H1 (cell line): Measurements from ENCODE around the gene TSHZ2. TPM values are rescaled to one million over a fixed set of nuclear protein-coding genes. Genes with fewer than 3 reads are reported as not detected.

Experiments
- CTCF ChIA-PET: fragments of 300-600 bp; sonication (Branson Sonifier 250); formaldehyde crosslinking; loops from one replicate; lab custom pipeline; 2021; ENCODE audit not compliant: partially characterized antibody; lab: Charles Lee
- POLR2A ChIA-PET: fragments of 300-600 bp; sonication (Branson Sonifier 250); formaldehyde crosslinking; loops from one replicate; lab custom pipeline; 2021; ENCODE audit warnings: inconsistent platforms; ENCODE audit not compliant: partially characterized antibody; lab: Charles Lee
- DNase-seq, 2 experiments: peaks; one replicate each; pipeline versions ENCODE4 v3.0.0 to v3.0.0-alpha.2; 2010 to 2022; ENCODE audit warnings: low spot score in 2 of 2, low read depth in 1 of 2, mixed read lengths in 1 of 2
- FAIRE-seq: peaks from 2 replicates; lab custom pipeline; 2011; peaks lifted over from hg19 to GRCh38; lab: Jason Lieb, UNC
- H2AFZ ChIP-seq: 2 replicates; pipeline ENCODE4 v1.8.1; 2012; ENCODE audit warnings: low read length, inconsistent platforms
- H2AK5ac ChIP-seq: 2 replicates; pipeline ENCODE4 v1.6.1; 2013; ENCODE audit warnings: low read depth, low read length
- H2BK120ac ChIP-seq: replicated peaks from 2 replicates; pipeline ENCODE3; 2013; ENCODE audit warnings: low read depth, low read length, inconsistent platforms
- H2BK12ac ChIP-seq: 2 replicates; pipeline ENCODE4 v1.6.1; 2013; ENCODE audit warnings: low read depth, low read length
- H2BK15ac ChIP-seq: 2 replicates; pipeline ENCODE4 v1.6.1; 2013; ENCODE audit warnings: low read length
- H2BK20ac ChIP-seq: 2 replicates; pipeline ENCODE4 v1.6.1; 2013; ENCODE audit warnings: low read length
- H2BK5ac ChIP-seq: 2 replicates; pipeline ENCODE4 v1.6.1; 2013; ENCODE audit warnings: low read depth, low read length
- H3K14ac ChIP-seq: 2 replicates; pipeline ENCODE4 v1.6.1; 2013; ENCODE audit warnings: inconsistent platforms; ENCODE audit not compliant: insufficient read length
- H3K18ac ChIP-seq: 2 replicates; pipeline ENCODE4 v1.6.1; 2013; ENCODE audit warnings: low read length; ENCODE audit errors: extremely low read depth
- H3K23ac ChIP-seq: 2 replicates; pipeline ENCODE4 v1.6.1; 2013; ENCODE audit warnings: inconsistent platforms; ENCODE audit not compliant: insufficient read length
- H3K23me2 ChIP-seq: 2 replicates; pipeline ENCODE4 v1.6.1; 2013; ENCODE audit warnings: low read depth, low read length
- H3K27ac ChIP-seq: 2 replicates; pipeline ENCODE4 v1.6.1; 2011; ENCODE audit warnings: low read depth, low read length, inconsistent platforms
- H3K27me3 ChIP-seq, 4 experiments: replicated peaks in 1 of 4; 1 replicate in 1 of 4; 2 replicates in 3 of 4; pipeline versions ENCODE4 v1.6.1 to v1.8.1; 2011 to 2013; ENCODE audit warnings: low read length in 3 of 4, mild to moderate bottlenecking in 3 of 4, inconsistent platforms in 2 of 4, mixed read lengths in 2 of 4, moderate library complexity in 1 of 4; ENCODE audit not compliant: control insufficient read depth in 3 of 4, insufficient read depth in 3 of 4; ENCODE audit errors: extremely low read depth in 1 of 4
- H3K36me3 ChIP-seq, 4 experiments: 2 replicates each; pipeline versions ENCODE4 v1.6.1 to v1.8.1; 2011 to 2013; ENCODE audit warnings: mild to moderate bottlenecking in 4 of 4, low read length in 3 of 4, moderate library complexity in 2 of 4, control low read depth in 1 of 4, inconsistent platforms in 1 of 4; ENCODE audit not compliant: insufficient read depth in 4 of 4, control insufficient read depth in 2 of 4
- H3K4ac ChIP-seq: replicated peaks from 2 replicates; pipeline ENCODE3; 2013; ENCODE audit warnings: low read length, low read depth, mixed read lengths, inconsistent platforms; ENCODE audit not compliant: insufficient read length
- H3K4me1 ChIP-seq, 4 experiments: replicated peaks in 1 of 4; 1 replicate in 1 of 4; 2 replicates in 3 of 4; pipeline versions ENCODE4 v1.6.1 to v1.8.1; 2011 to 2013; ENCODE audit warnings: low read length in 3 of 4, inconsistent platforms in 2 of 4, mixed read lengths in 1 of 4; ENCODE audit not compliant: insufficient read depth in 4 of 4, control insufficient read depth in 3 of 4
- H3K4me2 ChIP-seq, 2 experiments: 2 replicates each; pipeline versions ENCODE4 v1.6.1 to v1.8.1; 2011 to 2013; ENCODE audit warnings: low read depth in 2 of 2, low read length in 2 of 2, control low read depth in 1 of 2, inconsistent platforms in 1 of 2, mild to moderate bottlenecking in 1 of 2; ENCODE audit not compliant: insufficient read depth in 1 of 2
- H3K4me3 ChIP-seq, 4 experiments: fragments of 200-600, 300-600 bp in 1 of 4; sonication (generic), shearing (Covaris generic), sonication (Bioruptor Twin) in 1 of 4; 2 replicates each; pipeline versions ENCODE4 v1.5.1 to v1.8.1; 2011 to 2016; ENCODE audit warnings: low read length in 4 of 4, low read depth in 3 of 4, control low read depth in 2 of 4, inconsistent platforms in 2 of 4, mild to moderate bottlenecking in 2 of 4, mixed read lengths in 1 of 4, moderate library complexity in 1 of 4; ENCODE audit not compliant: insufficient read depth in 2 of 4; ENCODE audit errors: extremely low read depth in 1 of 4
- H3K56ac ChIP-seq: replicated peaks from 2 replicates; pipeline ENCODE3; 2013; ENCODE audit warnings: low read depth, mild to moderate bottlenecking, mixed read lengths, low read length, inconsistent platforms; ENCODE audit not compliant: insufficient read length
- H3K79me1 ChIP-seq: 2 replicates; pipeline ENCODE4 v1.6.1; 2013; ENCODE audit warnings: low read depth, low read length, control low read depth
- H3K79me2 ChIP-seq, 2 experiments: 2 replicates each; pipeline versions ENCODE4 v1.6.1 to v1.8.1; 2012 to 2013; ENCODE audit warnings: low read length in 2 of 2, mild to moderate bottlenecking in 2 of 2, inconsistent platforms in 1 of 2; ENCODE audit not compliant: insufficient read depth in 2 of 2, control insufficient read depth in 1 of 2
- H3K9ac ChIP-seq, 4 experiments: replicated peaks in 1 of 4; 1 replicate in 1 of 4; 2 replicates in 3 of 4; pipeline versions ENCODE4 v1.6.1 to v1.8.1; 2011 to 2013; ENCODE audit warnings: low read depth in 3 of 4, low read length in 3 of 4, control low read depth in 2 of 4, mild to moderate bottlenecking in 2 of 4, moderate library complexity in 2 of 4, inconsistent platforms in 1 of 4; ENCODE audit errors: extremely low read depth in 1 of 4
- H3K9me3 ChIP-seq, 2 experiments: 2 replicates each; pipeline versions ENCODE4 v1.6.1 to v1.8.1; 2012 to 2013; ENCODE audit warnings: mild to moderate bottlenecking in 2 of 2, moderate library complexity in 2 of 2, control low read depth in 1 of 2, inconsistent platforms in 1 of 2, low read depth in 1 of 2, low read length in 1 of 2, mixed read lengths in 1 of 2; ENCODE audit not compliant: insufficient read depth in 2 of 2
- H4K20me1 ChIP-seq, 2 experiments: replicated peaks in 1 of 2; 2 replicates each; pipeline versions ENCODE3 to v1.8.1; 2011 to 2013; ENCODE audit warnings: inconsistent platforms in 2 of 2, low read length in 2 of 2, mild to moderate bottlenecking in 1 of 2; ENCODE audit not compliant: insufficient read depth in 2 of 2, control insufficient read depth in 1 of 2
- H4K5ac ChIP-seq: 2 replicates; pipeline ENCODE4 v1.6.1; 2013; ENCODE audit warnings: low read length, low read depth, mixed read lengths, inconsistent platforms; ENCODE audit not compliant: insufficient read length
- H4K8ac ChIP-seq: 2 replicates; pipeline ENCODE4 v1.8.0; 2013; ENCODE audit warnings: mild to moderate bottlenecking, moderate library complexity, low read length, inconsistent platforms; ENCODE audit not compliant: insufficient read depth; ENCODE audit errors: extremely low read depth
- H4K91ac ChIP-seq: replicated peaks from 2 replicates; pipeline ENCODE3; 2013; ENCODE audit warnings: low read length, mixed read lengths, inconsistent platforms; ENCODE audit not compliant: insufficient read length
- CEBPB ChIP-seq: IDR thresholded peaks from 2 replicates; pipeline ENCODE4 v1.6.1; 2012; ENCODE audit warnings: low read depth, low read length
- EGR1 ChIP-seq: IDR thresholded peaks from 2 replicates; pipeline ENCODE4 v1.6.1; 2011; ENCODE audit warnings: low read depth, low read length, borderline replicate concordance
- GTF2F1 ChIP-seq: IDR thresholded peaks from 2 replicates; pipeline ENCODE4 v1.6.1; 2012; ENCODE audit warnings: low read depth, low read length, improper control_type of control experiment, borderline replicate concordance
- HDAC6 ChIP-seq: IDR thresholded peaks from one replicate; pipeline ENCODE4 v1.7.1; 2012; ENCODE audit warnings: low read depth, mild to moderate bottlenecking, inconsistent platforms, low read length, moderate library complexity
- JUND ChIP-seq: IDR thresholded peaks from 2 replicates; pipeline ENCODE4 v1.6.1; 2011; ENCODE audit warnings: mild to moderate bottlenecking, improper control_type of control experiment, low read length
- KDM1A ChIP-seq: fragments of 200-600, 300-600 bp; sonication (generic); IDR thresholded peaks from 2 replicates; pipeline ENCODE4 v1.7.1; 2016; ENCODE audit warnings: mild to moderate bottlenecking, low read length, borderline replicate concordance
- MAFK ChIP-seq: IDR thresholded peaks from 2 replicates; pipeline ENCODE4 v1.6.1; 2012; ENCODE audit warnings: low read depth, mild to moderate bottlenecking, improper control_type of control experiment, low read length
- POU5F1 ChIP-seq: IDR thresholded peaks from 2 replicates; pipeline ENCODE4 v1.6.1; 2011; ENCODE audit warnings: low read depth, mild to moderate bottlenecking, low read length, moderate library complexity
- RNF2 ChIP-seq: fragments of 200-900, 300-1000 bp; sonication (generic); IDR thresholded peaks from 2 replicates; pipeline ENCODE4 v1.7.1; 2016; ENCODE audit warnings: borderline replicate concordance, low read depth, mild to moderate bottlenecking, antibody characterized with exemption, low read length; ENCODE audit not compliant: poor library complexity, severe bottlenecking; ENCODE audit errors: missing control alignments
- TAF7 ChIP-seq: optimal IDR thresholded peaks from 2 replicates; pipeline ENCODE3; 2011; ENCODE audit warnings: low read depth, mild to moderate bottlenecking, inconsistent platforms, low read length, moderate library complexity, borderline replicate concordance
- USF2 ChIP-seq: IDR thresholded peaks from 2 replicates; pipeline ENCODE4 v1.6.1; 2011; ENCODE audit warnings: low read length, improper control_type of control experiment
- WGBS, 2 experiments: shearing (Covaris generic) in 1 of 2; methylation state at CpG; one replicate each; pipeline versions ENCODE4 v1.1.6 to v1.1.7; 2013 to 2015; ENCODE audit warnings: low lambda C conversion rate in 2 of 2, mixed read lengths in 2 of 2, inconsistent platforms in 1 of 2, low coverage in 1 of 2, missing lambda C conversion rate in 1 of 2; ENCODE audit not compliant: insufficient replicate concordance in 2 of 2, insufficient coverage in 1 of 2, insufficient read length in 1 of 2; ENCODE audit errors: extremely low coverage in 1 of 2, missing lambda C conversion rate in 1 of 2; 5-methylcytosine and 5-hydroxymethylcytosine counted together
- polyA plus RNA-seq, 7 experiments: library from polyadenylated mRNA; depleted of rRNA in 3 of 7; stranded (reverse) in 5 of 7; unstranded in 2 of 7; fragments of >200 nt in 5 of 7; fragments of 200-250 nt in 2 of 7; gene quantifications; 1 replicate in 5 of 7; 2 replicates in 1 of 7; 4 replicates in 1 of 7; pipeline versions ENCODE4 v1.2.1 to v1.2.3, GENCODE V29; 2011 to 2013; ENCODE audit warnings: missing spikeins in 2 of 7, mixed read lengths in 2 of 7
- total RNA-seq: library from RNA; stranded (reverse); fragmentation: NEBNext Ultra II Directional; extraction: Animal tissue kit (Norgen Biotek cat#: 25700); gene quantifications from 2 replicates; pipeline ENCODE4 v1.2.1, GENCODE V29; 2021
- TF ChIP-seq, protein P1 (sequence below): IDR thresholded peaks from 2 replicates; pipeline ENCODE4 v1.6.1; 2011; ENCODE audit warnings: low read depth, mild to moderate bottlenecking, low read length; ENCODE audit not compliant: insufficient read depth

Gene TSHZ2
- total and polyA plus RNA-seq, 2 of the 8 experiments (the other 6 are each of a cell fraction or from before 2014, with no cell fraction given) = 0.14 to 0.30 TPM

- H2AFZ ChIP-seq = no peak overlapping the region
- H4K20me1 ChIP-seq = no peaks in the 10 kb centered on the region
- H3K79me1 ChIP-seq = no peaks in the 10 kb centered on the region
- no peak overlapping the region for H2BK15ac ChIP-seq
- no peak overlapping the region for H3K4me3 ChIP-seq
- H4K5ac ChIP-seq = no peak overlapping the region
- no peak overlapping the region for H3K56ac ChIP-seq
- no peak overlapping the region for H3K27ac ChIP-seq
- no peaks in the 10 kb centered on the region for H3K79me2 ChIP-seq
- no peak overlapping the region for H3K23ac ChIP-seq
- no peak overlapping the region for H2BK20ac ChIP-seq
- no peak overlapping the region for H3K4ac ChIP-seq
- no peak overlapping the region for H2AK5ac ChIP-seq
- DNase-seq = no peak
- H2BK120ac ChIP-seq = no peak overlapping the region
- no peaks in the 10 kb centered on the region; the same call in 1 of the 2 replicates for H3K23me2 ChIP-seq
- no peak overlapping the region for H4K8ac ChIP-seq
- H4K91ac ChIP-seq = no peak overlapping the region
- H3K9ac ChIP-seq = no peak overlapping the region
- WGBS, 2 experiments = 91% methylated on average over 7 of the region's 7 CpGs; no CpG with 5 or more reads in 1 of the 2 experiments
- no peak overlapping the region for H3K14ac ChIP-seq
- H3K27me3 ChIP-seq = no peaks in the 10 kb centered on the region
- H3K4me2 ChIP-seq = no peak overlapping the region
- no peak overlapping the region for H2BK12ac ChIP-seq
- no peak overlapping the region for H2BK5ac ChIP-seq
- no peak for TF ChIP-seq JUND
- no peak for TF ChIP-seq HDAC6
- no peak for TF ChIP-seq MAFK
- no peak for TF ChIP-seq POU5F1
- no peak for TF ChIP-seq RNF2
- no peak for TF ChIP-seq EGR1
- TF ChIP-seq USF2 = no peak
- no peak for TF ChIP-seq CEBPB
- no peak for TF ChIP-seq GTF2F1
- TF ChIP-seq, protein P1, sequence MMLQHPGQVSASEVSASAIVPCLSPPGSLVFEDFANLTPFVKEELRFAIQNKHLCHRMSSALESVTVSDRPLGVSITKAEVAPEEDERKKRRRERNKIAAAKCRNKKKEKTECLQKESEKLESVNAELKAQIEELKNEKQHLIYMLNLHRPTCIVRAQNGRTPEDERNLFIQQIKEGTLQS = no peak
- TF ChIP-seq KDM1A = no peak
- no peak for TF ChIP-seq TAF7
- ChIA-PET CTCF (interaction anchor here (0.9 kb wide), 1 partner anchor 8 kb away, joined by 3 read pairs; no protein-coding TSS in a partner anchor), POLR2A (no interaction called here)
- no peak for FAIRE-seq
- H3K4me1 ChIP-seq = peaks cover 0 to 3% (median 0%) of the 10 kb centered on the region in 4 experiments; a peak in 1 of 7 replicates
- H3K36me3 ChIP-seq = no peaks in the 10 kb centered on the region; a peak in 1 of 8 replicates
- H3K18ac ChIP-seq = no peak overlapping the region
- H3K9me3 ChIP-seq = no peaks in the 10 kb centered on the region
These were observed 449.9 kb downstream of the TSHZ2 start for GRCh38 chr20:53422039-53422438.
